HCT116 (cell line): ENCODE measurements around the gene LETMD1. TPM values are rescaled to one million over a fixed set of nuclear protein-coding genes. Genes with fewer than 3 reads are reported as not detected.

Source experiments
- ATAC-seq: fragments of 200-7000 bp; cut with Tn5 transposase; 2 replicates; pipeline ENCODE4 v1.9.1; 2020; ENCODE audit warnings: mild to moderate bottlenecking, moderate library complexity
- BruUV-seq: library from RNA; stranded (reverse); fragments of 400-500 nt; replicated peaks from 2 replicates; lab custom pipeline; 2021; lab: Mats Ljungman, UMichigan
- CTCF ChIA-PET: fragments of 300-600 bp; sonication (Branson Sonifier 250); formaldehyde crosslinking; loops from one replicate; lab custom pipeline; 2021; ENCODE audit warnings: antibody characterized with exemption; lab: Charles Lee
- POLR2A ChIA-PET: fragments of 300-600, 350-600 bp; sonication (Branson Sonifier 250); formaldehyde crosslinking; loops from one replicate; lab custom pipeline; 2021; ENCODE audit warnings: antibody characterized with exemption; lab: Charles Lee
- RAD21 ChIA-PET, 2 experiments: fragments of 300-600 bp; sonication (Branson Sonifier 250); formaldehyde crosslinking; loops; one replicate each; lab custom pipeline; 2023; ENCODE audit warnings: low total read pairs in 2 of 2; ENCODE audit not compliant: uncharacterized antibody in 2 of 2, unreplicated experiment in 2 of 2, low non-redundant PET in 1 of 2; lab: Charles Lee
- DNase-seq: peaks from one replicate; pipeline ENCODE4 v3.0.0-alpha.2; 2010; ENCODE audit warnings: low read depth, low spot score
- H2AFZ ChIP-seq: fragments of 200-600 bp; shearing (Covaris generic), sonication (generic); 2 replicates; pipeline ENCODE4 v1.6.1; 2017; ENCODE audit warnings: low read depth, mixed run types, mixed read lengths, antibody characterized with exemption, low read length; ENCODE audit not compliant: poor library complexity, severe bottlenecking
- H3K27ac ChIP-seq: 2 replicates; pipeline ENCODE4 v1.5.1; 2012; ENCODE audit warnings: low read depth, low read length
- H3K27me3 ChIP-seq: fragments of 200-600 bp; sonication (generic); 2 replicates; pipeline ENCODE4 v1.6.1; 2016; ENCODE audit warnings: mixed run types, low read length, mixed read lengths; ENCODE audit not compliant: insufficient read depth
- H3K36me3 ChIP-seq, 2 experiments: fragments of 200-500 bp in 1 of 2; fragments of 200-600 bp in 1 of 2; sonication (Bioruptor generic) in 1 of 2; sonication (generic) in 1 of 2; 2 replicates each; pipeline versions ENCODE4 v1.5.1 to v1.6.1; 2014 to 2016; ENCODE audit warnings: low read length in 2 of 2, inconsistent platforms in 1 of 2, mixed read lengths in 1 of 2, mixed run types in 1 of 2; ENCODE audit not compliant: insufficient read depth in 2 of 2, control insufficient read depth in 1 of 2
- H3K4me1 ChIP-seq, 2 experiments: fragments of 200-600 bp in 1 of 2; sonication (generic) in 1 of 2; 2 replicates each; pipeline versions ENCODE4 v1.5.1 to v1.6.1; 2012 to 2017; ENCODE audit warnings: low read length in 2 of 2, inconsistent platforms in 1 of 2, mild to moderate bottlenecking in 1 of 2, mixed read lengths in 1 of 2, mixed run types in 1 of 2, moderate library complexity in 1 of 2; ENCODE audit not compliant: insufficient read depth in 2 of 2, control insufficient read depth in 1 of 2
- H3K4me2 ChIP-seq: fragments of 200-600 bp; sonication (generic); 2 replicates; pipeline ENCODE4 v1.6.1; 2017; ENCODE audit warnings: mixed run types, low read length, mixed read lengths
- H3K4me3 ChIP-seq, 2 experiments: fragments of 200-600 bp in 1 of 2; sonication (generic) in 1 of 2; replicated peaks in 1 of 2; 2 replicates each; pipeline ENCODE4 v1.5.1; 2011 to 2016; ENCODE audit warnings: low read length in 2 of 2, control low read depth in 1 of 2, low read depth in 1 of 2, mild to moderate bottlenecking in 1 of 2, mixed read lengths in 1 of 2, mixed run types in 1 of 2
- H3K79me2 ChIP-seq: fragments of 200-600 bp; sonication (generic); 2 replicates; pipeline ENCODE4 v1.6.1; 2017; ENCODE audit warnings: mild to moderate bottlenecking, mixed run types, low read length, moderate library complexity, mixed read lengths; ENCODE audit not compliant: insufficient read depth
- H3K9ac ChIP-seq: fragments of 200-600 bp; sonication (generic); 2 replicates; pipeline ENCODE4 v1.6.1; 2016; ENCODE audit warnings: low read length, mixed read lengths
- H3K9me2 ChIP-seq: fragments of 200-600 bp; sonication (generic), shearing (Covaris generic); 2 replicates; pipeline ENCODE4 v1.6.1; 2017; ENCODE audit warnings: mixed run types, mild to moderate bottlenecking, moderate library complexity; ENCODE audit not compliant: insufficient read depth
- H3K9me3 ChIP-seq, 2 experiments: fragments of 200-500 bp in 1 of 2; fragments of 200-600 bp in 1 of 2; sonication (Bioruptor generic) in 1 of 2; sonication (generic) in 1 of 2; 2 replicates each; pipeline ENCODE4 v1.6.1; 2014 to 2017; ENCODE audit warnings: low read length in 2 of 2, mixed read lengths in 2 of 2, inconsistent platforms in 1 of 2, low read depth in 1 of 2, mild to moderate bottlenecking in 1 of 2, mixed run types in 1 of 2, moderate library complexity in 1 of 2; ENCODE audit not compliant: control insufficient read depth in 1 of 2, insufficient read depth in 1 of 2
- H4K20me1 ChIP-seq: fragments of 200-600 bp; sonication (generic), shearing (Covaris generic); 2 replicates; pipeline ENCODE4 v1.6.1; 2017; ENCODE audit warnings: mixed run types, mild to moderate bottlenecking, moderate library complexity; ENCODE audit not compliant: insufficient read depth
- ATF3 ChIP-seq: IDR thresholded peaks from 2 replicates; pipeline ENCODE4 v1.6.1; 2012
- CTCF ChIP-seq, 3 experiments: fragments of 200-600 bp in 1 of 3; sonication (generic) in 1 of 3; IDR thresholded peaks in 2 of 3; conservative IDR thresholded peaks in 1 of 3; 2 replicates each; pipeline ENCODE4 v1.5.1; 2012 to 2017; ENCODE audit warnings: low read depth in 2 of 3, low read length in 2 of 3, antibody characterized with exemption in 1 of 3, borderline replicate concordance in 1 of 3, control low read depth in 1 of 3, mild to moderate bottlenecking in 1 of 3, mixed read lengths in 1 of 3, mixed run types in 1 of 3, moderate library complexity in 1 of 3; ENCODE audit not compliant: insufficient read depth in 1 of 3
- EGR1 ChIP-seq: IDR thresholded peaks from 2 replicates; pipeline ENCODE4 v1.6.1; 2012; ENCODE audit warnings: low read depth
- ELF1 ChIP-seq: IDR thresholded peaks from 2 replicates; pipeline ENCODE4 v1.6.1; 2012; ENCODE audit warnings: low read depth, borderline replicate concordance
- EZH2 ChIP-seq: fragments of 200-600 bp; sonication (generic); IDR thresholded peaks from 2 replicates; pipeline ENCODE4 v1.6.1; 2017; ENCODE audit warnings: antibody characterized with exemption, mixed run types
- EZH2phosphoT487 ChIP-seq: fragments of 200-600 bp; IDR thresholded peaks from 2 replicates; pipeline ENCODE4 v1.6.1; 2018; ENCODE audit warnings: antibody characterized with exemption, borderline replicate concordance
- FOSL1 ChIP-seq: IDR thresholded peaks from 2 replicates; pipeline ENCODE4 v1.6.1; 2012; ENCODE audit warnings: low read depth
- POLR2A ChIP-seq: IDR thresholded peaks from 2 replicates; pipeline ENCODE4 v1.7.0; 2011; ENCODE audit warnings: borderline replicate concordance; ENCODE audit not compliant: insufficient read depth, insufficient read length; ENCODE audit errors: extremely low read depth
- RAD21 ChIP-seq: IDR thresholded peaks from 2 replicates; pipeline ENCODE4 v1.6.1; 2012; ENCODE audit warnings: low read depth, mild to moderate bottlenecking
- SP1 ChIP-seq: IDR thresholded peaks from 2 replicates; pipeline ENCODE4 v1.6.1; 2012; ENCODE audit warnings: low read depth
- SRF ChIP-seq: IDR thresholded peaks from 2 replicates; pipeline ENCODE4 v1.6.1; 2012; ENCODE audit warnings: low read depth
- TCF7L2 ChIP-seq: IDR thresholded peaks from 2 replicates; pipeline ENCODE4 v1.7.0; 2011; ENCODE audit warnings: borderline replicate concordance, inconsistent platforms; ENCODE audit not compliant: insufficient read depth, insufficient read length; ENCODE audit errors: extremely low read depth
- ZBTB33 ChIP-seq: IDR thresholded peaks from 2 replicates; pipeline ENCODE4 v1.6.1; 2011; ENCODE audit warnings: mild to moderate bottlenecking, low read length, moderate library complexity; ENCODE audit not compliant: insufficient replicate concordance; ENCODE audit errors: extremely low read depth
- ZFX ChIP-seq: fragments of 450-650 bp; IDR thresholded peaks from 2 replicates; pipeline ENCODE4 v1.6.1; 2017
- intact Hi-C: fragments of 100-400 bp; cut with micrococcal nuclease; formaldehyde crosslinking; loops from 2 replicates; pipeline ENCODE4 v1.10.0; 2022
- total RNA-seq: library from RNA; stranded (reverse); gene quantifications from one replicate; pipeline ENCODE4 v1.2.1, GENCODE V29; 2021; ENCODE audit not compliant: unreplicated experiment
- TF ChIP-seq, protein P1 (sequence below): IDR thresholded peaks from 2 replicates; pipeline ENCODE4 v1.6.1; 2012

Gene LETMD1
- total RNA-seq, 1 experiment from 2014 or later = 70.8 TPM

DNA sequence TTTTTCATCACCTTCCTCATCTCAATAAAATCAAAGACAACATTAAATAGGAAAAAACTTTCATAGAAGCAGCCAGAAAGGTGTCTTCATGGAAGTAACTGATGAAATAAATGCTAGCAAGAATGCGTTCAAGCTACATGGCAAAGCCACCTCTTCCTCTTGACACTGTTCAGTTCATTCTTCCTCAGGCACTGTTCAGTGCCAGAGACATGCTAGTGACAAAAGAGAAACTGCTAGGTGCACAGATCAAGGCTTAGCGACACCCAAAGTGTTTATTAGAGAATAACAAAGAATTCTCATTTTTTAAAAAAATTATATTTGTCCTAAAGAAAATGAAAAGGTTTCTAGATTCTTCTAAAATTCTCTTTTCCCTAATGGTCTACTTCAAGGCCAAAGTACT, 29.2 kb upstream of the LETMD1 start (continued):
- no peak for TF ChIP-seq RAD21
- no peak for TF ChIP-seq SP1
- TF ChIP-seq ELF1 = no peak
- no peak for TF ChIP-seq CTCF (IDR thresholded peaks at IDR 0.05 in 2 of 3, conservative IDR thresholded peaks at IDR 0.05 in 1 of 3; ENCODE audit: borderline replicate concordance in 1 of 3, insufficient read depth in 1 of 3, low read depth in 2 of 3, low read length in 2 of 3)
- no peak for TF ChIP-seq ZFX
- TF ChIP-seq ATF3 = no peak

GRCh38 chr12:51019927-51020326, 28.2 kb upstream of the LETMD1 start:
- H2AFZ ChIP-seq = no peak overlapping the region
- no peak overlapping the region for H3K27ac ChIP-seq
- no peaks in the 10 kb centered on the region for H3K36me3 ChIP-seq
- no peak overlapping the region for H3K4me2 ChIP-seq
- ChIA-PET RAD21 (no interaction called here), CTCF (no interaction called here), POLR2A (no interaction called here)
- intact Hi-C loops = no loop called here
- H3K79me2 ChIP-seq = peaks cover 85% of the 10 kb centered on the region
- ATAC-seq = no peak
- no peak overlapping the region for H3K9ac ChIP-seq
- no peak overlapping the region for H3K4me3 ChIP-seq
- no peaks in the 10 kb centered on the region for H3K27me3 ChIP-seq
- DNase-seq = no peak
- H3K9me3 ChIP-seq = no peaks in the 10 kb centered on the region
- H3K9me2 ChIP-seq = no peaks in the 10 kb centered on the region
- no peaks in the 10 kb centered on the region for H4K20me1 ChIP-seq
- BruUV-seq = no TSS peak
- H3K4me1 ChIP-seq = peaks cover 9 to 12% of the 10 kb centered on the region in 2 experiments
- TF ChIP-seq EZH2 = no peak
- no peak for TF ChIP-seq ZBTB33
- TF ChIP-seq POLR2A = no peak
- TF ChIP-seq SP1 = no peak
- TF ChIP-seq, protein P1, sequence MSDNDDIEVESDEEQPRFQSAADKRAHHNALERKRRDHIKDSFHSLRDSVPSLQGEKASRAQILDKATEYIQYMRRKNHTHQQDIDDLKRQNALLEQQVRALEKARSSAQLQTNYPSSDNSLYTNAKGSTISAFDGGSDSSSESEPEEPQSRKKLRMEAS = no peak
- no peak for TF ChIP-seq SRF
- no peak for TF ChIP-seq CTCF (IDR thresholded peaks at IDR 0.05 in 2 of 3, conservative IDR thresholded peaks at IDR 0.05 in 1 of 3; ENCODE audit: borderline replicate concordance in 1 of 3, insufficient read depth in 1 of 3, low read depth in 2 of 3, low read length in 2 of 3)
- TF ChIP-seq ELF1 = no peak
- no peak for TF ChIP-seq FOSL1
- no peak for TF ChIP-seq EZH2phosphoT487
- no peak for TF ChIP-seq ATF3
- no peak for TF ChIP-seq TCF7L2
- no peak for TF ChIP-seq EGR1
